ENCODE measurements around the gene GNS.

DNA sequence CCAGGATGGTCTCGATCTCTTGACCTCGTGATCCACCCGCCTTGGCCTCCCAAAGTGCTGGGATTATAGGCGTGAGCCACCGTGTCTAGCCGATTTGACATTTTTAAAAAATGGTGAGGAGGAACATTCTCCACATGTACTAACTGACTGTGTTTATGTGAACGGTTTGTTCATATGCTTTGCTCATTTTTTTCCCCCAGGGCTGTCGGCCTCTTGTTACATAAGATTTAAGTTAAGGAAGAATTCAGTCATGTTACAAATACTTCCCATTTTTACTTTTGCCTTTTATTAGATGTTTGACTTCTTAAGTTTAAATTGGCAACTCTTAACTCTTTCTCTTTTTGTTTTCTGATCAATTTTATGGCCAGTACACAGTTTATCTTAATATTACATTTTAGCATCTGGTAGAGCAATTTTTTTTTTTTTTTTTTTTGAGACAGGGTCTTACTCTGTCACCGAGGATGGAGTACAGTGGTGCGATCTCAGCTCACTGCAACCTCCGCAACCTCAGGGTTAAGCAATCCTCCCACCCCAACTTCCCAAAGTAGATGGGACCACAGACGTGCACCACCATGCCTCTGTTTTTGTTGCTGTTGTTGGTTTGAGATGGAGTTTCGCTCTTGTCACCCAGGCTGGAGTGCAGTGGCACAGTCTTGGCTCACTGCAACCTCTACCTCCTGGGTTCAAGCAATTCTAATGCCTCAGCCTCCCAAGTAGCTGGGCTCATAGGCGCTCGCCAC is 9.6 kb downstream of the GNS start:
- TF ChIP-seq CTCF (CRISPR knock-in tag; IDR thresholded peaks at IDR 0.05): no peak
- TF ChIP-seq MTF2 (CRISPR knock-in tag; IDR thresholded peaks at IDR 0.05; ENCODE audit: borderline replicate concordance): no peak
- TF ChIP-seq, protein P1, sequence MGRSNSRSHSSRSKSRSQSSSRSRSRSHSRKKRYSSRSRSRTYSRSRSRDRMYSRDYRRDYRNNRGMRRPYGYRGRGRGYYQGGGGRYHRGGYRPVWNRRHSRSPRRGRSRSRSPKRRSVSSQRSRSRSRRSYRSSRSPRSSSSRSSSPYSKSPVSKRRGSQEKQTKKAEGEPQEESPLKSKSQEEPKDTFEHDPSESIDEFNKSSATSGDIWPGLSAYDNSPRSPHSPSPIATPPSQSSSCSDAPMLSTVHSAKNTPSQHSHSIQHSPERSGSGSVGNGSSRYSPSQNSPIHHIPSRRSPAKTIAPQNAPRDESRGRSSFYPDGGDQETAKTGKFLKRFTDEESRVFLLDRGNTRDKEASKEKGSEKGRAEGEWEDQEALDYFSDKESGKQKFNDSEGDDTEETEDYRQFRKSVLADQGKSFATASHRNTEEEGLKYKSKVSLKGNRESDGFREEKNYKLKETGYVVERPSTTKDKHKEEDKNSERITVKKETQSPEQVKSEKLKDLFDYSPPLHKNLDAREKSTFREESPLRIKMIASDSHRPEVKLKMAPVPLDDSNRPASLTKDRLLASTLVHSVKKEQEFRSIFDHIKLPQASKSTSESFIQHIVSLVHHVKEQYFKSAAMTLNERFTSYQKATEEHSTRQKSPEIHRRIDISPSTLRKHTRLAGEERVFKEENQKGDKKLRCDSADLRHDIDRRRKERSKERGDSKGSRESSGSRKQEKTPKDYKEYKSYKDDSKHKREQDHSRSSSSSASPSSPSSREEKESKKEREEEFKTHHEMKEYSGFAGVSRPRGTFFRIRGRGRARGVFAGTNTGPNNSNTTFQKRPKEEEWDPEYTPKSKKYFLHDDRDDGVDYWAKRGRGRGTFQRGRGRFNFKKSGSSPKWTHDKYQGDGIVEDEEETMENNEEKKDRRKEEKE (IDR thresholded peaks at IDR 0.05): no peak
- no peak for TF ChIP-seq SETDB1 (CRISPR knock-in tag; IDR thresholded peaks at IDR 0.05; ENCODE audit: borderline replicate concordance)
- TF ChIP-seq CENPT (CRISPR knock-in tag; IDR thresholded peaks at IDR 0.05; ENCODE audit: low read depth): no peak
- no peak for TF ChIP-seq POLR2AphosphoS5 (IDR thresholded peaks at IDR 0.05; ENCODE audit: low read depth, low read length)
- TF ChIP-seq ZMYM2 (CRISPR knock-in tag; IDR thresholded peaks at IDR 0.05): no peak
- TF ChIP-seq MXD3 (CRISPR knock-in tag; IDR thresholded peaks at IDR 0.05): no peak
- no peak for TF ChIP-seq ZC3H4 (CRISPR knock-in tag; IDR thresholded peaks at IDR 0.05; ENCODE audit: borderline replicate concordance)
- TF ChIP-seq TAF1 (CRISPR knock-in tag; IDR thresholded peaks at IDR 0.05): no peak

Data from HepG2 (cell line).